HCT116 (cell line): Measurements from ENCODE around the gene SLC44A1. TPM values are rescaled to one million over a fixed set of nuclear protein-coding genes. Genes with fewer than 3 reads are reported as not detected.

Experiments used
- ATAC-seq: fragments of 200-7000 bp; cut with Tn5 transposase; 2 replicates; pipeline ENCODE4 v1.9.1; 2020; ENCODE audit warnings: mild to moderate bottlenecking, moderate library complexity
- BruUV-seq: library from RNA; stranded (reverse); fragments of 400-500 nt; replicated peaks from 2 replicates; lab custom pipeline; 2021; lab: Mats Ljungman, UMichigan
- CTCF ChIA-PET: fragments of 300-600 bp; sonication (Branson Sonifier 250); formaldehyde crosslinking; loops from one replicate; lab custom pipeline; 2021; ENCODE audit warnings: antibody characterized with exemption; lab: Charles Lee
- POLR2A ChIA-PET: fragments of 300-600, 350-600 bp; sonication (Branson Sonifier 250); formaldehyde crosslinking; loops from one replicate; lab custom pipeline; 2021; ENCODE audit warnings: antibody characterized with exemption; lab: Charles Lee
- RAD21 ChIA-PET, 2 experiments: fragments of 300-600 bp; sonication (Branson Sonifier 250); formaldehyde crosslinking; loops; one replicate each; lab custom pipeline; 2023; ENCODE audit warnings: low total read pairs in 2 of 2; ENCODE audit not compliant: uncharacterized antibody in 2 of 2, unreplicated experiment in 2 of 2, low non-redundant PET in 1 of 2; lab: Charles Lee
- DNase-seq: peaks from one replicate; pipeline ENCODE4 v3.0.0-alpha.2; 2010; ENCODE audit warnings: low read depth, low spot score
- H2AFZ ChIP-seq: fragments of 200-600 bp; shearing (Covaris generic), sonication (generic); 2 replicates; pipeline ENCODE4 v1.6.1; 2017; ENCODE audit warnings: low read depth, mixed run types, mixed read lengths, antibody characterized with exemption, low read length; ENCODE audit not compliant: poor library complexity, severe bottlenecking
- H3K27ac ChIP-seq: 2 replicates; pipeline ENCODE4 v1.5.1; 2012; ENCODE audit warnings: low read depth, low read length
- H3K27me3 ChIP-seq: fragments of 200-600 bp; sonication (generic); 2 replicates; pipeline ENCODE4 v1.6.1; 2016; ENCODE audit warnings: mixed run types, low read length, mixed read lengths; ENCODE audit not compliant: insufficient read depth
- H3K36me3 ChIP-seq, 2 experiments: fragments of 200-500 bp in 1 of 2; fragments of 200-600 bp in 1 of 2; sonication (Bioruptor generic) in 1 of 2; sonication (generic) in 1 of 2; 2 replicates each; pipeline versions ENCODE4 v1.5.1 to v1.6.1; 2014 to 2016; ENCODE audit warnings: low read length in 2 of 2, inconsistent platforms in 1 of 2, mixed read lengths in 1 of 2, mixed run types in 1 of 2; ENCODE audit not compliant: insufficient read depth in 2 of 2, control insufficient read depth in 1 of 2
- H3K4me1 ChIP-seq, 2 experiments: fragments of 200-600 bp in 1 of 2; sonication (generic) in 1 of 2; 2 replicates each; pipeline versions ENCODE4 v1.5.1 to v1.6.1; 2012 to 2017; ENCODE audit warnings: low read length in 2 of 2, inconsistent platforms in 1 of 2, mild to moderate bottlenecking in 1 of 2, mixed read lengths in 1 of 2, mixed run types in 1 of 2, moderate library complexity in 1 of 2; ENCODE audit not compliant: insufficient read depth in 2 of 2, control insufficient read depth in 1 of 2
- H3K4me2 ChIP-seq: fragments of 200-600 bp; sonication (generic); 2 replicates; pipeline ENCODE4 v1.6.1; 2017; ENCODE audit warnings: mixed run types, low read length, mixed read lengths
- H3K4me3 ChIP-seq, 2 experiments: fragments of 200-600 bp in 1 of 2; sonication (generic) in 1 of 2; replicated peaks in 1 of 2; 2 replicates each; pipeline ENCODE4 v1.5.1; 2011 to 2016; ENCODE audit warnings: low read length in 2 of 2, control low read depth in 1 of 2, low read depth in 1 of 2, mild to moderate bottlenecking in 1 of 2, mixed read lengths in 1 of 2, mixed run types in 1 of 2
- H3K79me2 ChIP-seq: fragments of 200-600 bp; sonication (generic); 2 replicates; pipeline ENCODE4 v1.6.1; 2017; ENCODE audit warnings: mild to moderate bottlenecking, mixed run types, low read length, moderate library complexity, mixed read lengths; ENCODE audit not compliant: insufficient read depth
- H3K9ac ChIP-seq: fragments of 200-600 bp; sonication (generic); 2 replicates; pipeline ENCODE4 v1.6.1; 2016; ENCODE audit warnings: low read length, mixed read lengths
- H3K9me2 ChIP-seq: fragments of 200-600 bp; sonication (generic), shearing (Covaris generic); 2 replicates; pipeline ENCODE4 v1.6.1; 2017; ENCODE audit warnings: mixed run types, mild to moderate bottlenecking, moderate library complexity; ENCODE audit not compliant: insufficient read depth
- H3K9me3 ChIP-seq, 2 experiments: fragments of 200-500 bp in 1 of 2; fragments of 200-600 bp in 1 of 2; sonication (Bioruptor generic) in 1 of 2; sonication (generic) in 1 of 2; 2 replicates each; pipeline ENCODE4 v1.6.1; 2014 to 2017; ENCODE audit warnings: low read length in 2 of 2, mixed read lengths in 2 of 2, inconsistent platforms in 1 of 2, low read depth in 1 of 2, mild to moderate bottlenecking in 1 of 2, mixed run types in 1 of 2, moderate library complexity in 1 of 2; ENCODE audit not compliant: control insufficient read depth in 1 of 2, insufficient read depth in 1 of 2
- H4K20me1 ChIP-seq: fragments of 200-600 bp; sonication (generic), shearing (Covaris generic); 2 replicates; pipeline ENCODE4 v1.6.1; 2017; ENCODE audit warnings: mixed run types, mild to moderate bottlenecking, moderate library complexity; ENCODE audit not compliant: insufficient read depth
- ATF3 ChIP-seq: IDR thresholded peaks from 2 replicates; pipeline ENCODE4 v1.6.1; 2012
- CEBPB ChIP-seq: IDR thresholded peaks from 2 replicates; pipeline ENCODE4 v1.6.1; 2012; ENCODE audit warnings: low read depth
- EGR1 ChIP-seq: IDR thresholded peaks from 2 replicates; pipeline ENCODE4 v1.6.1; 2012; ENCODE audit warnings: low read depth
- EZH2 ChIP-seq: fragments of 200-600 bp; sonication (generic); IDR thresholded peaks from 2 replicates; pipeline ENCODE4 v1.6.1; 2017; ENCODE audit warnings: antibody characterized with exemption, mixed run types
- JUND ChIP-seq: IDR thresholded peaks from 2 replicates; pipeline ENCODE4 v1.6.1; 2012
- POLR2AphosphoS5 ChIP-seq: IDR thresholded peaks from 2 replicates; pipeline ENCODE4 v1.6.1; 2011; ENCODE audit warnings: mild to moderate bottlenecking, low read depth, low read length, moderate library complexity
- SIN3A ChIP-seq: IDR thresholded peaks from 2 replicates; pipeline ENCODE4 v1.6.1; 2012; ENCODE audit warnings: low read depth
- ZBTB33 ChIP-seq: IDR thresholded peaks from 2 replicates; pipeline ENCODE4 v1.6.1; 2011; ENCODE audit warnings: mild to moderate bottlenecking, low read length, moderate library complexity; ENCODE audit not compliant: insufficient replicate concordance; ENCODE audit errors: extremely low read depth
- ZNF274 ChIP-seq: fragments of 200-500 bp; sonication (Bioruptor generic); IDR thresholded peaks from 2 replicates; pipeline ENCODE4 v1.6.1; 2014; ENCODE audit warnings: mild to moderate bottlenecking, low read depth, low read length, inconsistent platforms
- intact Hi-C: fragments of 100-400 bp; cut with micrococcal nuclease; formaldehyde crosslinking; loops from 2 replicates; pipeline ENCODE4 v1.10.0; 2022
- total RNA-seq: library from RNA; stranded (reverse); gene quantifications from one replicate; pipeline ENCODE4 v1.2.1, GENCODE V29; 2021; ENCODE audit not compliant: unreplicated experiment

SLC44A1 gene
- total RNA-seq, 1 experiment from 2014 or later: 44.1 TPM

GRCh38 chr9:105293408-105293807 is 49.0 kb downstream of the SLC44A1 start (continued):
- no peak for TF ChIP-seq ZNF274
- TF ChIP-seq CEBPB: no peak
- TF ChIP-seq POLR2AphosphoS5: no peak
- TF ChIP-seq, all 23 proteins: peak for 0

GRCh38 chr9:105295201-105295550 is 50.7 kb downstream of the SLC44A1 start:
- Histone ChIP-seq H3K9me2 (no peaks in the 10 kb centered on the region), H4K20me1 (no peaks in the 10 kb centered on the region), H3K4me1 (peaks cover 0 to 17% of the 10 kb centered on the region in 2 experiments; a peak in 2 of 4 replicates), H3K4me2 (no peak overlapping the region), H2AFZ (no peak overlapping the region), H3K27ac (no peak overlapping the region), H3K79me2 (no peaks in the 10 kb centered on the region), H3K9ac (no peak overlapping the region), H3K9me3 (no peaks in the 10 kb centered on the region), H3K36me3 (0 out of 4 replicates have a peak, but pooled peaks cover 0 to 2% of the 10 kb centered on the region in 2 experiments), H3K27me3 (no peaks in the 10 kb centered on the region), H3K4me3 (no peak overlapping the region)
- intact Hi-C loops: no loop called here
- ChIA-PET POLR2A (no interaction called here), CTCF (no interaction called here), RAD21 (no interaction called here)
- DNase-seq (no peak), ATAC-seq (no peak)
- no TSS peak for BruUV-seq
- TF ChIP-seq EZH2: no peak
- TF ChIP-seq SIN3A: no peak
- no peak for TF ChIP-seq POLR2AphosphoS5
- no peak for TF ChIP-seq ZNF274
- no peak for TF ChIP-seq JUND
- TF ChIP-seq EGR1: no peak
- TF ChIP-seq ZBTB33: no peak
- TF ChIP-seq ATF3: no peak
